Erythroblast (primary cell): ENCODE data around the gene GLUD1.

Source experiments
- GATA1 ChIP-seq: IDR thresholded peaks from 2 replicates; pipeline ENCODE4 v1.6.1; 2011; ENCODE audit warnings: low read depth, mild to moderate bottlenecking, control low read depth, low read length, moderate library complexity
- POLR2A ChIP-seq: IDR thresholded peaks from 2 replicates; pipeline ENCODE4 v1.6.1; 2011; ENCODE audit warnings: mild to moderate bottlenecking, low read length

GRCh38 chr10:87066178-87066577 is 28.5 kb downstream of the GLUD1 start:
- TF ChIP-seq POLR2A: no peak
- no peak for TF ChIP-seq GATA1
